Psoas muscle (tissue), 8 donors: ENCODE data around the gene ELMOD1. TPM values are rescaled to one million over a fixed set of nuclear protein-coding genes. Genes with fewer than 3 reads are reported as not detected.

Experiments
- ATAC-seq, 4 donors: fragments of 200-7000 bp; cut with Tn5 transposase; one replicate each; pipeline ENCODE4 v1.9.1; 2020; ENCODE audit warnings: moderate library complexity in 3 of 4, mild to moderate bottlenecking in 2 of 4
- DNase-seq, 2 donors: peaks; one replicate each; pipeline ENCODE4 v3.0.0-alpha.2; 2020
- H3K27ac ChIP-seq: fragments of 200-600 bp; one replicate; pipeline ENCODE4 v1.8.0; 2022
- H3K27me3 ChIP-seq, 3 donors: fragments of 200-600 bp in 1 of 3; one replicate each; pipeline versions ENCODE4 v1.6.1 to v1.8.0; 2013 to 2022; ENCODE audit warnings: low read length in 2 of 3, mild to moderate bottlenecking in 2 of 3, moderate library complexity in 1 of 3; ENCODE audit not compliant: insufficient read depth in 3 of 3
- H3K36me3 ChIP-seq, 2 donors: fragments of 200-600 bp in 1 of 2; one replicate each; pipeline versions ENCODE4 v1.6.1 to v1.8.0; 2013 to 2022; ENCODE audit warnings: low read depth in 1 of 2, mild to moderate bottlenecking in 1 of 2, moderate library complexity in 1 of 2; ENCODE audit not compliant: insufficient read depth in 1 of 2
- H3K4me1 ChIP-seq: fragments of 200-600 bp; one replicate; pipeline ENCODE4 v1.8.0; 2022
- H3K4me3 ChIP-seq: fragments of 200-600 bp; one replicate; pipeline ENCODE4 v1.8.0; 2022; ENCODE audit warnings: mild to moderate bottlenecking
- H3K9me3 ChIP-seq: fragments of 200-600 bp; one replicate; pipeline ENCODE4 v1.8.0; 2022
- WGBS, 3 donors: extraction: QIAGEN DNeasy Blood & Tissue Kit; methylation state at CpG; one replicate each; pipeline versions ENCODE4 v1.1.6 to v1.1.7; 2013; 5-methylcytosine and 5-hydroxymethylcytosine counted together
- intact Hi-C, 2 donors: fragments of 100-400 bp; cut with DNase I; formaldehyde crosslinking; loops; one replicate each; pipeline versions ENCODE4 v1.11.0 to v1.14.2; 2022
- polyA plus RNA-seq, 3 donors: library from polyadenylated mRNA; stranded (reverse); fragments of 200-250 nt; gene quantifications; one replicate each; pipeline ENCODE4 v1.2.3, GENCODE V29; 2013
- total RNA-seq, 4 donors: library from RNA; stranded (reverse); fragmentation: NEBNext Ultra II Directional in 2 of 4; extraction: Animal tissue kit (Norgen Biotek cat#: 25700) in 2 of 4; gene quantifications; one replicate each; pipeline versions ENCODE4 v1.2.1 to v1.2.4, GENCODE V29; 2021 to 2023
- TF ChIP-seq, protein P1 (sequence below): fragments of 200-600 bp; IDR thresholded peaks from one replicate; pipeline ENCODE4 v1.8.0; 2022; ENCODE audit warnings: antibody characterized with exemption
- donor health status: healthy with polysubstance abuse.
- donor health status: DM: no; HTN: no; CAD: no; lungs with moderate emphysema.
- donor health status: Bipolar disorder and iron deficiency.
- donor health status: healthy.
- donor health status: DM: yes; HTN: yes; CAD: no.
- donor health status: DM: no; HTN: no; CAD: no.
- donor health status: DM: no; HTN: no; CAD: no.
- donor health status: DM: yes; HTN: yes; CAD: no.

The ELMOD1 gene
- total and polyA plus RNA-seq, 7 donors = 0.17 to 4.7 (median 1.4) TPM

DNA sequence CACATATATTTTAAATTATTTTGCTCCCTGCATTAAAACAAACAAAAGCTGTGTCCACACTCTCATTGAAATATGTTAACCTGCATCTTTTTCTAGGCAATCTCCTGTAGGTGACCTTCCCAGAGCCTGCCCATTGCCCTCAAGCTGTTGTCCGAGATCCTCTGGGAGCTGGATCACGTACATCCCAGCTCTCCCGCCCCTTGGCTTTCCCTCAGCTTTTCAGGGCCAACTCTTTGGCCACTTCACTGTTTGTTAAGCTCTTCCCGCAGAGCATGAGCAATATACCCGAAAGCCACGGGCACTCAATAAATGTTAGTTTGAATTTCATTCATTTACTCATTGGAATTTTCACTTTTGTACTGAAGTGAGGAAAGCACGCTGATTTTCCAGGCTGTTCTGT, 32.2 kb downstream of the ELMOD1 start:
- TF ChIP-seq, protein P1, sequence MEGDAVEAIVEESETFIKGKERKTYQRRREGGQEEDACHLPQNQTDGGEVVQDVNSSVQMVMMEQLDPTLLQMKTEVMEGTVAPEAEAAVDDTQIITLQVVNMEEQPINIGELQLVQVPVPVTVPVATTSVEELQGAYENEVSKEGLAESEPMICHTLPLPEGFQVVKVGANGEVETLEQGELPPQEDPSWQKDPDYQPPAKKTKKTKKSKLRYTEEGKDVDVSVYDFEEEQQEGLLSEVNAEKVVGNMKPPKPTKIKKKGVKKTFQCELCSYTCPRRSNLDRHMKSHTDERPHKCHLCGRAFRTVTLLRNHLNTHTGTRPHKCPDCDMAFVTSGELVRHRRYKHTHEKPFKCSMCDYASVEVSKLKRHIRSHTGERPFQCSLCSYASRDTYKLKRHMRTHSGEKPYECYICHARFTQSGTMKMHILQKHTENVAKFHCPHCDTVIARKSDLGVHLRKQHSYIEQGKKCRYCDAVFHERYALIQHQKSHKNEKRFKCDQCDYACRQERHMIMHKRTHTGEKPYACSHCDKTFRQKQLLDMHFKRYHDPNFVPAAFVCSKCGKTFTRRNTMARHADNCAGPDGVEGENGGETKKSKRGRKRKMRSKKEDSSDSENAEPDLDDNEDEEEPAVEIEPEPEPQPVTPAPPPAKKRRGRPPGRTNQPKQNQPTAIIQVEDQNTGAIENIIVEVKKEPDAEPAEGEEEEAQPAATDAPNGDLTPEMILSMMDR = no peak
- H3K4me1 ChIP-seq = no peaks in the 10 kb centered on the region
- H3K27ac ChIP-seq = no peak overlapping the region
- ATAC-seq = no peak
- H3K27me3 ChIP-seq = peaks cover 0 to 2% (median 0%) of the 10 kb centered on the region in 3 donors
- no peaks in the 10 kb centered on the region for H3K36me3 ChIP-seq
- no peaks in the 10 kb centered on the region for H3K9me3 ChIP-seq
- WGBS, 3 donors = 34 to 43% (median 37%) methylated on average over 7 of the region's 7 CpGs
- intact Hi-C loops = no loop called here
- H3K4me3 ChIP-seq = no peak overlapping the region
- peak; percentile 18 to 49 for DNase-seq

DNA sequence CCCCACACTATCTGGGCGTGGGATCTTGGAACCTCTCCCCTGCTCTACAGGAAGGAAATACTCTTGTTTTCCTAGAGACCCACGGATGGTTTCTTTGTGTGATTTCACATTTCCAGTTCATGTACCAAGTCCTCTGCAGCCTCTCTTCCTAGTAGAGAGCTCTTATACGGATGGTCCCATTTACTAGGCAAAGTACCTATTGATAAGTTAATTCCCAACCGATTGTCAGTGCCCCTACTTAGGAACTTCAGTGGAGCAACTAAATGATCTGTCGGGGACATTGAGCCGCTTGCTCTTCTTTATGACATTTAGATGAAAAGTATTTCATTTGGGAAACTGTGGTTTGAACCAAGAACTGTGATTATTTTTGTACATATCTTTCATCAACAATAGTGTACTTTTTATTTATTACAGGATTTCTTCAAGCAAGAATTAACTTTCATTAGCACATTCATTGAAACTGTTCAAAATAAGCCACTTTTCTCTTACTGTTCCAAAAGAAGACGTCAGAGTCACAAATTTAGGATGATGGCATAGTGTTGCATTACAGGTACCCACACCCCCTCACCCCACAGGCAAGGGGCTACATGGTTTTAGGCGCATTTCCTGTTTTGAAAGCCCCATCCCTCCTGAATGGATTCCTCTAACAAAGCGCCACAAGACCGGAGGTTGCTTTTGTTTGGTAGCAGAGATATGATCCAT, 34.2 kb downstream of the ELMOD1 start:
- no peak for DNase-seq
- no peak overlapping the region for H3K27ac ChIP-seq
- H3K9me3 ChIP-seq = no peaks in the 10 kb centered on the region
- no peaks in the 10 kb centered on the region for H3K36me3 ChIP-seq
- H3K27me3 ChIP-seq = peaks cover 0 to 2% (median 0%) of the 10 kb centered on the region in 3 donors
- no peak for ATAC-seq
- no peaks in the 10 kb centered on the region for H3K4me1 ChIP-seq
- TF ChIP-seq, protein P1 = no peak
- intact Hi-C loops = no loop called here
- WGBS, 3 donors = 54 to 59% (median 58%) methylated on average over 10 of the region's 10 CpGs
- no peak overlapping the region for H3K4me3 ChIP-seq

GRCh38 chr11:107625685-107625989, 34.7 kb downstream of the ELMOD1 start:
- Histone ChIP-seq H3K4me3 (no peak overlapping the region), H3K27me3 (peaks cover 0 to 2% (median 0%) of the 10 kb centered on the region in 3 donors), H3K27ac (no peak overlapping the region), H3K4me1 (no peaks in the 10 kb centered on the region), H3K36me3 (no peaks in the 10 kb centered on the region), H3K9me3 (no peaks in the 10 kb centered on the region)
- no peak for DNase-seq
- intact Hi-C loops = no loop called here
- ATAC-seq = no peak
- TF ChIP-seq, protein P1 = no peak
- 33 to 41% (median 37%) methylated on average over 2 of the region's 2 CpGs for WGBS, 3 donors

DNA sequence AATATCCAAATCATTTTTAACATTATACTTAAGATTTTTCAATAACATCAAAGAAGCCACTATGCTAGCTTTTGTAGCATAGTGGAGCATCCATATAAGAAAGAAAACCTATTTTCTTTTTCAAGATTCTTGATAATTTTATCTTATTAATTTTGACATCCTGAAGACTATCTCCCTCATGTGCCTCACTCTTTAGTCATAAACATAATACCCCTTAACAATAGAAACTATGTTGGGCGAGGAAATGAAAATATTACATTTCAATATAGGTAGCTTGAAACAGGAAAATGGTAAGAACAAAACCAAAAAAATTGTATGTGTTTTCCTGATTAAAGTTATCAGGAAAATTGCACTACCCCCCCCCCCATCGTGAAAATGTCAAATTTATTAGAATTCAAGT, 40.1 kb downstream of the ELMOD1 start:
- Histone ChIP-seq H3K27me3 (no peaks in the 10 kb centered on the region), H3K27ac (no peak overlapping the region), H3K4me3 (no peak overlapping the region), H3K36me3 (no peaks in the 10 kb centered on the region), H3K9me3 (no peaks in the 10 kb centered on the region), H3K4me1 (no peaks in the 10 kb centered on the region)
- intact Hi-C loops = loop anchor here in 1 of 2 donors (5.0 kb wide), 1 partner anchor 46 kb away; no protein-coding TSS in a partner anchor
- no peak for DNase-seq
- 81 to 84% (median 81%) methylated on average over 2 of the region's 2 CpGs for WGBS, 3 donors
- TF ChIP-seq, protein P1 = no peak
- ATAC-seq = no peak

- Histone ChIP-seq H3K36me3 (no peaks in the 10 kb centered on the region), H3K9me3 (no peaks in the 10 kb centered on the region), H3K4me1 (no peaks in the 10 kb centered on the region), H3K27me3 (no peaks in the 10 kb centered on the region), H3K4me3 (no peak overlapping the region), H3K27ac (no peak overlapping the region)
- TF ChIP-seq, protein P1 = no peak
- WGBS, 3 donors = 87 to 92% (median 89%) methylated on average over 2 of the region's 2 CpGs
- ATAC-seq (no peak), DNase-seq (no peak)
- intact Hi-C loops = loop anchor here in 1 of 2 donors (5.0 kb wide), 1 partner anchor 45 kb away; no protein-coding TSS in a partner anchor
Observed at GRCh38 chr11:107631931-107632330, 41.0 kb downstream of the ELMOD1 start.
